ENCODE measurements around the gene WASF2. TPM values are rescaled to one million over a fixed set of nuclear protein-coding genes. Genes with fewer than 3 reads are reported as not detected.
"Not testable (repeated sequence)": the region's sequence is repeated elsewhere in the genome, so short reads cannot be mapped to it uniquely, and the experiment has no call there.

WASF2 gene
- total RNA-seq, 1 donor from 2014 or later, result 25.6 TPM

DNA sequence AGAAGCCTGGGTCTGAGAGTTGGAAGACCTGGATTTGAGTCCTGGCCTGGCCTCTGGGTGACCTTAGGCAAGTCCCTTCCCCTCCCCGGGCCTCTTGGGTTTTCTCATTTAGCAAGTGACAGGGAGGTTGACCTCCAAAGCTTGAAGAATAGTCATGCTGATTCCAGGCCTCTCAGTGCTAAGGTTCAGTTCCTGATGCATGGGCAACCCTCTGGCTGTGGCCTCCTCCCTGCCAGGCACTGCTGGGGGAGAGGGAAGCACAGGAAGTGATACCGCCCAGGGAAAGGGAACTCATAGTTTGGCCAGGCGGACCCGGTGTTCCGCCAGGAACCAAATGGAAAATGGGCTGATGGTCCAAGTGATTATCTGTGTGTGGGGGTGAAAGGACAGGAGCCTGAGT is 23.6 kb upstream of the WASF2 start:
- no peak overlapping the region for H3K4me3 ChIP-seq (ENCODE audit: low read length in 3 of 3)
- no peaks in the 10 kb centered on the region for H3K27me3 ChIP-seq (ENCODE audit: control insufficient read depth in 3 of 3, insufficient read depth in 3 of 3, low read length in 3 of 3)
- peaks cover 33 to 39% (median 37%) of the 10 kb centered on the region in 3 donors for H3K4me1 ChIP-seq (ENCODE audit: control insufficient read depth in 3 of 3, insufficient read depth in 3 of 3, low read length in 3 of 3)
- H3K36me3 ChIP-seq (ENCODE audit: control insufficient read depth in 3 of 3, insufficient read depth in 3 of 3, low read length in 3 of 3), result no peaks in the 10 kb centered on the region
- H3K9ac ChIP-seq (ENCODE audit: low read depth in 1 of 3, low read length in 3 of 3), result no peak overlapping the region
- H3K27ac ChIP-seq (ENCODE audit: low read depth, low read length), result no peak overlapping the region
- H3K9me3 ChIP-seq (ENCODE audit: control insufficient read depth in 3 of 3, low read length in 3 of 3), result no peaks in the 10 kb centered on the region

DNA sequence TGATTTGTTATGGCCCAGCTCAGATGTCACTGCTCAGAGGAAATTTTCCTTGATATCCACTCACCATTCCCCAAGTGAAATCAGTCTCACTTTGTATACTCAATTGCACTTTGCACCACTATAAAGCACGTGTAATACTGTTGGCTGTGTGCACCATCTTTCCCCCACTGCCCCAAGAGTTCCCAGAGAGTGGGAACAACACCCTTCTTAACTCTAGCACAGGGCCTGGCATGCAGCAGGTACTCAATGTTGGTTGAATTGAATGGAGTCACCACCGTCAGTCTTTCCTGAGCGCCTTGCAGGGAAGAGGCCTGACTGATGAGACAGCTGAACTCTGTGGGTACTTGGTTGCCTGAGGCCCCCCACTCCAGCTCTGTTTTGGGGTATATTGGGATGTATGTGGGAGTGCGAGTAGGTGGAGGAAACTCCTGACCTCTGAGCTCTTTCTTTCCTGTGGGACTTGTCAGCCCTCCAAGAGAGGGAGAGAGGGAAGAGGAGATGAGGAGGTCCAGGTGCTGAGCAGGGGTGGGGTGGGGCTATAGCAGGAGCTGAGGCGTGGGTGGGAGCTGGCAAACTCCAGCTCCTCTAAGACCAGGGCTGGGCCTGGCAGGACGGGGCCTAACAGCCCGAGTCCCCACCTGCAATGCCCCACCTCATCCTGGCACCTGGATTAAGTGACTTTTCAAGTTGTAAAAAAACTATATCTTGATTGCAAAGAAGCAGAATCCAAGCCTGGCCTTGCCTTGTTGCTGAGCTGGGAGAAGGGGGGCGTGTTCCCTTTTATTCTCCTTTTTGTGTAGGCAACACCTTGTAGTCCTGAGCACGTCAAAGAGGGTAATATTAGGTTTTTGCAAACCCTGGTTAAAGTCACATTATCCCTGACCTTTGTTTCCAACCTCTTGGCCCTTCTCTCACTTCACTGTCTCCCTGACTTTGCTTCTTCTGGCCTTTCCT is 19.4 kb upstream of the WASF2 start:
- Histone ChIP-seq H3K4me1 (ENCODE audit: control insufficient read depth in 3 of 3, insufficient read depth in 3 of 3, low read length in 3 of 3) (peaks cover 22 to 29% (median 23%) of the 10 kb centered on the region in 3 donors), H3K36me3 (ENCODE audit: control insufficient read depth in 3 of 3, insufficient read depth in 3 of 3, low read length in 3 of 3) (no peaks in the 10 kb centered on the region), H3K4me3 (ENCODE audit: low read length in 3 of 3) (no peak overlapping the region)

GRCh38 chr1:27507960-27508665 is 18.1 kb upstream of the WASF2 start:
- Histone ChIP-seq H3K4me3 (ENCODE audit: low read length in 3 of 3) (no peak overlapping the region), H3K4me1 (ENCODE audit: control insufficient read depth in 3 of 3, insufficient read depth in 3 of 3, low read length in 3 of 3) (peaks cover 19 to 29% (median 19%) of the 10 kb centered on the region in 3 donors), H3K9ac (ENCODE audit: low read depth in 1 of 3, low read length in 3 of 3) (no peak overlapping the region), H3K36me3 (ENCODE audit: control insufficient read depth in 3 of 3, insufficient read depth in 3 of 3, low read length in 3 of 3) (no peaks in the 10 kb centered on the region), H3K27me3 (ENCODE audit: control insufficient read depth in 3 of 3, insufficient read depth in 3 of 3, low read length in 3 of 3) (no peaks in the 10 kb centered on the region), H3K9me3 (ENCODE audit: control insufficient read depth in 3 of 3, low read length in 3 of 3) (no peaks in the 10 kb centered on the region), H3K27ac (ENCODE audit: low read depth, low read length) (no peak overlapping the region)

More for the DNA sequence above, 19.4 kb upstream of the WASF2 start:
- Histone ChIP-seq H3K9ac (ENCODE audit: low read depth in 1 of 3, low read length in 3 of 3) (peak overlapping the region in 2 of 3 donors; percentile 3 to 21), H3K27ac (ENCODE audit: low read depth, low read length) (no peak overlapping the region), H3K9me3 (ENCODE audit: control insufficient read depth in 3 of 3, low read length in 3 of 3) (no peaks in the 10 kb centered on the region), H3K27me3 (ENCODE audit: control insufficient read depth in 3 of 3, insufficient read depth in 3 of 3, low read length in 3 of 3) (no peaks in the 10 kb centered on the region)

- Histone ChIP-seq H3K9ac (ENCODE audit: low read depth in 1 of 3, low read length in 3 of 3) (no peak overlapping the region), H3K9me3 (ENCODE audit: control insufficient read depth in 3 of 3, low read length in 3 of 3) (no peaks in the 10 kb centered on the region), H3K27me3 (ENCODE audit: control insufficient read depth in 3 of 3, insufficient read depth in 3 of 3, low read length in 3 of 3) (no peaks in the 10 kb centered on the region), H3K36me3 (ENCODE audit: control insufficient read depth in 3 of 3, insufficient read depth in 3 of 3, low read length in 3 of 3) (no peaks in the 10 kb centered on the region), H3K27ac (ENCODE audit: low read depth, low read length) (no peak overlapping the region), H3K4me1 (ENCODE audit: control insufficient read depth in 3 of 3, insufficient read depth in 3 of 3, low read length in 3 of 3) (peaks cover 19 to 31% (median 20%) of the 10 kb centered on the region in 3 donors), H3K4me3 (ENCODE audit: low read length in 3 of 3) (no peak overlapping the region)
These were observed 16.7 kb upstream of the WASF2 start for GRCh38 chr1:27506703-27507102.

DNA sequence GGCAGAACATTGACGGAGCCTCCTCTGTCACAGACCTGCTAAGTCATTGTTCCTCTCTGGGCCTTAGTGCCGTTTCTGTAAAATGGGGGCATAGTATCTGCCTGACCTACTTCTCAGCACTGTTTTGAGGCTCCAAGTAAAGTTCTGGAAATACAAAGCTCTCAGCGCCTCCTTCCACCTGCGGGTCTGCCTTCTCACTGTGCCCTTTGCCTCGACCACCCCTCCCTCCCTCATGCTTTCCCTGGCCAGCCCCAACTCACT is 15.4 kb upstream of the WASF2 start:
- peak overlapping the region; percentile 71 for H3K27ac ChIP-seq (ENCODE audit: low read depth, low read length)
- H3K9me3 ChIP-seq (ENCODE audit: control insufficient read depth in 3 of 3, low read length in 3 of 3), result no peaks in the 10 kb centered on the region
- no peak overlapping the region for H3K4me3 ChIP-seq (ENCODE audit: low read length in 3 of 3)
- H3K9ac ChIP-seq (ENCODE audit: low read depth in 1 of 3, low read length in 3 of 3), result peak overlapping the region in 2 of 3 donors; percentile 56 to 66
- no peaks in the 10 kb centered on the region for H3K36me3 ChIP-seq (ENCODE audit: control insufficient read depth in 3 of 3, insufficient read depth in 3 of 3, low read length in 3 of 3)
- peaks cover 19 to 31% (median 20%) of the 10 kb centered on the region in 3 donors for H3K4me1 ChIP-seq (ENCODE audit: control insufficient read depth in 3 of 3, insufficient read depth in 3 of 3, low read length in 3 of 3)
- no peaks in the 10 kb centered on the region for H3K27me3 ChIP-seq (ENCODE audit: control insufficient read depth in 3 of 3, insufficient read depth in 3 of 3, low read length in 3 of 3)

DNA sequence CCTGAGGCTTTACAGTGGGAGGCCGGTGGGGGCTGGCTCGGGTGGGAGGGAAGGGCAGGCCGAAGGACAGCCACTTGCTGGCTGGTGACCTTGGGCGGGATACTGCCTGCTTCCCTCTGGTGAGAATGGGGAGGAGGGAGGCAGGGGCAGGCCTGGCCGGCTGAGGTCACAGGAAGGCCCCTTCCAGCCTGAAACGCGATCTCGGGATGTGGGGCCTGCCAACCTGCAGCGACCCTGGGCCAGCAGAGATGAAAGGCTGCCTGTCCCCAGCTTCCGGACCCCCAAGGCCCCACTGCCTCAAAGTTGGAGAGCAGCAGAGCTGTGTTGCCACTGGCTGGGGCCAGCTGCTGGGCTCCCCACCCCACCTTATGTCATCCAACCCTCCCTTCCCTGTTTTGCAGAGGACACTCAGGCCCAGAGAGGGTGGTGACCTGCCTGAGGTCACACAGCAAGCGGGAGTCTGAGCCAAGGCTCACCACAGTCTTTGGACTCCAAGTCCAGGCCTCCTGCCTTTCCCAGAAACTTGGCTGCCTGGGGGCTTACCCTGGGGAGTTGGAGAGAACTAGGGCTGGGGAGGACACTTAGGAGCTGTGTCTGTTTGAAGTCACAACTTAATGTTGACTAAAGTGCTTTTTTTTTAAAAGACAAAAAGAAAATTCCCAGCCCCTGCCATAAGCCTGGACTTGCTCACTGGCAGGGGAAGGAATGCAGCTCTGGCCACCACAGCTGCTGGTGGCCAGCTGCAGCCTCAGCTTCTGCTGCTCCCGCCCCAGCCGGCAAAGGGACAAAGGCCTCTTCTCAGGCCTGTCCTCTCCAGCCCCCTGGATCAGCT is 14.8 kb upstream of the WASF2 start:
- Histone ChIP-seq H3K4me3 (ENCODE audit: low read length in 3 of 3) (peak overlapping the region in 2 of 3 donors; percentile 6 to 43), H3K27ac (ENCODE audit: low read depth, low read length) (peak overlapping the region; percentile 71), H3K4me1 (ENCODE audit: control insufficient read depth in 3 of 3, insufficient read depth in 3 of 3, low read length in 3 of 3) (peaks cover 19 to 31% (median 20%) of the 10 kb centered on the region in 3 donors), H3K9ac (ENCODE audit: low read depth in 1 of 3, low read length in 3 of 3) (peak overlapping the region; percentile 51 to 66 (median 56)), H3K9me3 (ENCODE audit: control insufficient read depth in 3 of 3, low read length in 3 of 3) (no peaks in the 10 kb centered on the region), H3K36me3 (ENCODE audit: control insufficient read depth in 3 of 3, insufficient read depth in 3 of 3, low read length in 3 of 3) (no peaks in the 10 kb centered on the region), H3K27me3 (ENCODE audit: control insufficient read depth in 3 of 3, insufficient read depth in 3 of 3, low read length in 3 of 3) (no peaks in the 10 kb centered on the region)

- H3K9ac ChIP-seq (ENCODE audit: low read depth in 1 of 3, low read length in 3 of 3), result peak overlapping the region; percentile 36 to 78 (median 61)
- no peaks in the 10 kb centered on the region for H3K27me3 ChIP-seq (ENCODE audit: control insufficient read depth in 3 of 3, insufficient read depth in 3 of 3, low read length in 3 of 3)
- no peaks in the 10 kb centered on the region for H3K36me3 ChIP-seq (ENCODE audit: control insufficient read depth in 3 of 3, insufficient read depth in 3 of 3, low read length in 3 of 3)
- peaks cover 19 to 28% (median 20%) of the 10 kb centered on the region in 3 donors for H3K4me1 ChIP-seq (ENCODE audit: control insufficient read depth in 3 of 3, insufficient read depth in 3 of 3, low read length in 3 of 3)
- H3K27ac ChIP-seq (ENCODE audit: low read depth, low read length), result peak overlapping the region; percentile 71
- H3K4me3 ChIP-seq (ENCODE audit: low read length in 3 of 3), result peak overlapping the region; percentile 30 to 59 (median 54)
- no peaks in the 10 kb centered on the region for H3K9me3 ChIP-seq (ENCODE audit: control insufficient read depth in 3 of 3, low read length in 3 of 3)
These were observed 14.0 kb upstream of the WASF2 start for GRCh38 chr1:27503844-27504587.

DNA sequence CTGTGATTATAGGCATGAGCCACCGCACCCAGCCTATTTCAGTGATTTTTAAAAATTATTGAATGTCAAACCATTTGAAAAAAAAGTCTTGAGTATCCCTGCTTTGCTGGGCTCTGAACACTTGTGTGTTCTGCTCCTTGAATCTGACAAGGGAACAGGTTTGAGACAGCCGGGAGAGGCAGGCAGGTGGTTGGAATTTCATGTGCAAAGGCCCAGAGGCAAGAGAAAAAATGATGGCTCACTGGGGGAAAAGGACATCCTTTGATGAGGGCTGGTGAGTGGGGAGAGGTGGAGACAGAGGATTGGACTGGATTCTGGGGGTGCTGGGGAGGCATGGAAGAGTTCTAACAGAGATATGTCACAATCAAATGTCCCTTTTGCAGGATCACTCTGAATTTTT is 13.1 kb upstream of the WASF2 start:
- no peaks in the 10 kb centered on the region for H3K36me3 ChIP-seq (ENCODE audit: control insufficient read depth in 3 of 3, insufficient read depth in 3 of 3, low read length in 3 of 3)
- H3K27me3 ChIP-seq (ENCODE audit: control insufficient read depth in 3 of 3, insufficient read depth in 3 of 3, low read length in 3 of 3), result no peaks in the 10 kb centered on the region
- H3K4me3 ChIP-seq (ENCODE audit: low read length in 3 of 3), result no peak overlapping the region
- H3K27ac ChIP-seq (ENCODE audit: low read depth, low read length), result no peak overlapping the region
- H3K9me3 ChIP-seq (ENCODE audit: control insufficient read depth in 3 of 3, low read length in 3 of 3), result no peaks in the 10 kb centered on the region
- H3K9ac ChIP-seq (ENCODE audit: low read depth in 1 of 3, low read length in 3 of 3), result peak overlapping the region in 1 of 3 donors; percentile 16
- H3K4me1 ChIP-seq (ENCODE audit: control insufficient read depth in 3 of 3, insufficient read depth in 3 of 3, low read length in 3 of 3), result peaks cover 19 to 26% (median 20%) of the 10 kb centered on the region in 3 donors

DNA sequence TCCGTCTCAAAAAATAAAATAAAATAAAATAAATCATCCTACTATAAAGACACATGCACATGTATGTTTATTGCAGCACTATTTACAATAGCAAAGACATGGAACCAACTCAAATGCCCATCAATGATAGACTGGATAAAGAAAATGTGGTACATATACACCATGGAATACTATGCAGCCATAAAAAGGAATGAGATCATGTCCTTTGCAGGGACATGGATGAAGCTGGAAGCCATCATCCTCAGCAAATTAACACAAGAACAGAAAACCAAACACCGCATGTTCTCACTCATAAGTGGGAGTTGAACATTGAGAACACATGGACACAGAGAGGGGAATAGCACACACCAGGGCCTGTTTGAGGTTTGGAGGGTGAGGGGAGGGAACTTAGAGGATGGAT is 11.2 kb upstream of the WASF2 start:
- H3K27ac ChIP-seq (ENCODE audit: low read depth, low read length); H3K27me3 ChIP-seq (ENCODE audit: control insufficient read depth in 3 of 3, insufficient read depth in 3 of 3, low read length in 3 of 3); H3K4me3 ChIP-seq (ENCODE audit: low read length in 3 of 3): not testable (repeated sequence)

More for the DNA sequence above, 11.2 kb upstream of the WASF2 start:
- not testable (repeated sequence) for H3K9me3 ChIP-seq (ENCODE audit: control insufficient read depth in 3 of 3, low read length in 3 of 3); H3K9ac ChIP-seq (ENCODE audit: low read depth in 1 of 3, low read length in 3 of 3); H3K36me3 ChIP-seq (ENCODE audit: control insufficient read depth in 3 of 3, insufficient read depth in 3 of 3, low read length in 3 of 3)
- peaks cover 24 to 26% (median 25%) of the 10 kb centered on the region in 3 donors for H3K4me1 ChIP-seq (ENCODE audit: control insufficient read depth in 3 of 3, insufficient read depth in 3 of 3, low read length in 3 of 3)

Measured in skeletal muscle tissue (tissue), 4 donors.